GM18526 (cell line): ENCODE data around the gene RGS6.

Experiments used
- POLR2A ChIP-seq: IDR thresholded peaks from 3 replicates; pipeline ENCODE4 v1.6.1; 2011; ENCODE audit not compliant: insufficient read length; ENCODE audit errors: extremely low read depth

Gene RGS6

DNA sequence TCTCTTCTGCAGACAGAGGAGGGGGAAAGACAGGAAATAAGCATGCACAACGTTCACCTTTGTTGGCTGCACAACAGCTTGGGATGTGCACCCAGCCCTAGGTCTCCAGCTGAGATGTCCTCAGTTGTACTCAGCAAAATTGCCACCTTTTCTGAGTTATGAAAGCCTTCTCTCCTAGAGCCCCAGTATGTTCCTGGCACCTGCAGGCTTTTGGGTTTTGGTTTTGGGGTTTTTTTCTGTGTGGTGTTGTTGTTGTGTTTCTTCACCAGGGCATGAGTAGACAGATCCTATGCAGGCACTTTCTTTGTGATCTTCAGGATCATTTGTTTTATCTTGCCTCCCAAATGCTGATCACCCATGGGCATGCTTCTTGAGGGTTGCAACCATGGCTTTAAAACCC, 498.2 kb downstream of the RGS6 start:
- TF ChIP-seq POLR2A: no peak

GRCh38 chr14:72432748-72433147, 500.5 kb downstream of the RGS6 start:
- no peak for TF ChIP-seq POLR2A

- TF ChIP-seq POLR2A: no peak
These were observed 501.3 kb downstream of the RGS6 start for GRCh38 chr14:72433511-72433910.

- no peak for TF ChIP-seq POLR2A
These were observed 502.6 kb downstream of the RGS6 start for GRCh38 chr14:72434856-72435255.

GRCh38 chr14:72439707-72440106, 507.5 kb downstream of the RGS6 start:
- TF ChIP-seq POLR2A: no peak

DNA sequence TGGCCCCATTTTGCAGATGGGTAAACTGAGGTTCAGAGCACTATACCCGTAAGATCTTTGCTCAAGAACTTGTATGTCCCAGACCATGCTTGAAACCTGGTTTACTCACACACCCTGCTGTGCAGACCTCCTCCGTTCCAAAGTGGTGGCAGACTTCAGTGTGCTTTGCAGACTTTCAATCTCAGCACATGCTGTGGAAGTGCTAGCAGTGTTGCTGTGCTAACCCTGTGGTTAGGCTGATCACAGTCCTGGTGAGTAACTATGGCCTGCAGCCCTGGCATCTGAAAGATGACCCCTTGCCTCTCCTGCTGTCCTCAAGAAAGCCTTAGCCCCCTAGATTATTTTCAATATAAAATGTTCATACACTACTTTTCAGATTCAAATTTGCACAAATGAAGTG, 511.0 kb downstream of the RGS6 start:
- no peak for TF ChIP-seq POLR2A

DNA sequence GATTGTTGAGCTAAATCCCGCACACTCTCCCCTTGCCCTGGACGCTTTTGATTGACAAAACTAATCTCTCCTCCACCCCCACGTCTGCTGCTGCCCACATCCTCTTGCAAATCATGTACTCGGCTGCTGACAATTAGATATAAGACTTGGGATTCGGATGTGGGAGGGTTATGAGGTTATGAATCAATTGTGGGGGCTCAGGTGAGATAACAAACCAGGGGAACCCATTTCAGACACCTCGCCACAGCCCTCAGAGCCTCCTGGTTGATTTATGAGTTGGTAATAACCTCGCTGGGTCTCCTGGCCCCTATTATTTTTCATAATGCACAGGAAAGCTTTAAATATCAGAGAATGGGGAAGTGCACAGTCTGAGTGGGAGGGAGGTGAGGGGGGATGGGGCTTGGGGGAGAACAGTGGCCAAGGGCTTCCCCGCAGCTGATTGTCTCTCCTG, 511.8 kb downstream of the RGS6 start:
- TF ChIP-seq POLR2A: no peak

GRCh38 chr14:72444701-72445100, 512.5 kb downstream of the RGS6 start:
- TF ChIP-seq POLR2A: no peak

- no peak for TF ChIP-seq POLR2A
These were observed 516.0 kb downstream of the RGS6 start for GRCh38 chr14:72448212-72448611.

GRCh38 chr14:72450473-72451044, 518.3 kb downstream of the RGS6 start:
- TF ChIP-seq POLR2A: no peak

- no peak for TF ChIP-seq POLR2A
These were observed 519.1 kb downstream of the RGS6 start for GRCh38 chr14:72451054-72451972.

DNA sequence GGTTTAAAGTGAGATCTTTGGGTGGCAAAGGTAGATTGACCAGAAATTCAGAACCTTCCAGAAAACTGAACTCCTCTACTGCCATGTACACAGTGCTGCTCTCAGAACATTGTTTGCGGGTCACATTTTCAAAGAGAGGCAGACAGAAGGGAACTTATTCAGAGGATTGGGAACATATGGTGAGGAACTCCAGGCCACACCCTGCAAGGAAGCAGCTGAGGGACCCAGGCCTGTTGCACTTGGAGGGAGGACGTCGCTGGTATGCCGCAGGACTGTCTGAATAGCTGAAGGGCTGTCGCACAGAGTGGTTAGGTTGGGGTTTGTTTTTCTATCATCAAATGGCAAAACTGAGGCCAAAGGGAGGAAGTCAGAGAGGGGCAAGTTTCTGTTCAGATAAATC, 520.5 kb downstream of the RGS6 start:
- TF ChIP-seq POLR2A: no peak

GRCh38 chr14:72454388-72455160, 522.3 kb downstream of the RGS6 start:
- TF ChIP-seq POLR2A: no peak

DNA sequence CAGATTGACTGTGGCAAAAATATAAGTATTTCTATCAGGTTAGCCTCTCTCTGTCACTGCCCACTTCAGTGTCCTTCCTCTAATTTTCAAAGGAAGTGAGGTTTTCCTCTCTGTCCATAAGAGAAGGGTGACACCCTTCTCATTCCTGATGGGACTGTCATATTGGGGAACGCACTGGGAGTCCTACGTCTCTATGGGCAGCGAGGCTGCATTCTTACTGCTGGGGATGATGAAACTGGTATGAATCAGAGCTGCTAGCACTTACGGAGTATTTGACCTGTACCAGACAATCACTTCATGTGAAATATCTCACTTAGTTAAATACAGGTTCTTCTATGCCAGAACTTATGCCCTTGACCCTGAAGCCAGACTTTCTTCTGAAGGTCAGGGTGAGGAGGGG, 525.4 kb downstream of the RGS6 start:
- no peak for TF ChIP-seq POLR2A

GRCh38 chr14:72462056-72462455, 529.8 kb downstream of the RGS6 start:
- TF ChIP-seq POLR2A: no peak
